IgD-negative memory B cell (primary cell): ENCODE data around the gene LDLRAD4. TPM values are rescaled to one million over a fixed set of nuclear protein-coding genes. Genes with fewer than 3 reads are reported as not detected.

ENCODE experiments used
- H3K27ac Mint-ChIP-seq, 3 donors: one replicate each; pipeline ENCODE4 v1.8.0; 2020 to 2022; ENCODE audit warnings: mild to moderate bottlenecking in 3 of 3, mixed read lengths in 3 of 3, moderate library complexity in 1 of 3
- H3K27me3 Mint-ChIP-seq: one replicate; pipeline ENCODE4 v1.8.0; 2021; ENCODE audit warnings: mixed read lengths
- H3K36me3 Mint-ChIP-seq: one replicate; pipeline ENCODE4 v1.8.0; 2020; ENCODE audit warnings: mild to moderate bottlenecking, mixed read lengths
- H3K4me1 Mint-ChIP-seq, 3 donors: one replicate each; pipeline ENCODE4 v1.8.0; 2020 to 2022; ENCODE audit warnings: mixed read lengths in 3 of 3, mild to moderate bottlenecking in 1 of 3
- H3K4me3 Mint-ChIP-seq, 4 donors: one replicate each; pipeline ENCODE4 v1.8.0; 2020 to 2022; ENCODE audit warnings: mild to moderate bottlenecking in 4 of 4, mixed read lengths in 4 of 4, moderate library complexity in 3 of 4
- H3K9me3 Mint-ChIP-seq, 3 donors: one replicate each; pipeline ENCODE4 v1.8.0; 2020 to 2021; ENCODE audit warnings: mixed read lengths in 3 of 3, mild to moderate bottlenecking in 1 of 3
- polyA plus RNA-seq: library from polyadenylated mRNA; unstranded; fragments of 300-500 nt; fragmentation: Illumina TruSeq; gene quantifications from one replicate; pipeline ENCODE4 v1.2.3, GENCODE V29; 2021

Gene LDLRAD4
- polyA plus RNA-seq, 1 donor from 2014 or later = 5.1 TPM

DNA sequence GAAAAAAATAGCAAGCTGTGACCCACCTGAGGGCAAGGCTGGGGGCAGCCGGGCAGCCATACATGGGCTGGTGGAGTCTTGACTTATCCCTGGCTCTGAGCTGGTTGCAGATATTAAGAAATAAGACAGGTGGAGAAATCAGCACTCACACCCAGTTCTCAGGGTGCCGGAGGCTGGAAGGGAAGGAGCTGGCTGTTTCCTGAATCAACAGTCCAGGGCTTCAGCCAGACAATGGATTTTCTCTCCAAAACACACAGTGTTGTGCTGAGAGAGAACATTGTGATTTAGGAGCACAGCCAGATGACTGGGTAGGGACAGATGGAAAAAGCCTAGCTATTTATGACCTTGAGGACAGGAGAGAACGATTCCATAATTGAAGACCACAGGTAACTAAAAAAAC, 208.8 kb downstream of the LDLRAD4 start:
- Mint-ChIP-seq H3K36me3 (no peaks in the 10 kb centered on the region), H3K4me3 (no peak overlapping the region), H3K27ac (no peak overlapping the region), H3K27me3 (peaks cover 7% of the 10 kb centered on the region), H3K9me3 (no peaks in the 10 kb centered on the region), H3K4me1 (peaks cover 0 to 2% (median 2%) of the 10 kb centered on the region in 3 donors)

DNA sequence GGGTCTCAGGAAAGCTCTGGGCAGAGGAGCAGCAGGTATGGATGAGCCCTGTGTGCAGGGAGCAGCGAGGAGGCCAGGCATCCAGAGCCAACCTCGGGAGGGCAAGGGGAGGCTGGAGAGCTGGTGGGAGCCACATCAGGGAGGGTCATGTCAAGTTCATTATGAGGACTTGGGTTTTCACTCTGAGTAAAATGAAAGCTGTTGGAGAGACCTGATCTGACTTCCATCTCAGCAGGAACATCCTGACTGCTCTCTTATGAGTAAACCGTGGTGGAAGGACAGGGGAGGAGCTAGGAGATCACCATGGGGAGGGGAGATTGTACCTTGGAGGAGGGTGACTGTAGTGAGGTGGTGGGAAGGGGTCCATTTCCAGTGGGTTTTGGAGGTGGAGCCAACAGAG, 209.8 kb downstream of the LDLRAD4 start:
- Mint-ChIP-seq H3K27me3 (peaks cover 5% of the 10 kb centered on the region), H3K36me3 (no peaks in the 10 kb centered on the region), H3K4me3 (no peak overlapping the region), H3K4me1 (peaks cover 0 to 2% (median 2%) of the 10 kb centered on the region in 3 donors), H3K27ac (no peak overlapping the region), H3K9me3 (no peaks in the 10 kb centered on the region)

DNA sequence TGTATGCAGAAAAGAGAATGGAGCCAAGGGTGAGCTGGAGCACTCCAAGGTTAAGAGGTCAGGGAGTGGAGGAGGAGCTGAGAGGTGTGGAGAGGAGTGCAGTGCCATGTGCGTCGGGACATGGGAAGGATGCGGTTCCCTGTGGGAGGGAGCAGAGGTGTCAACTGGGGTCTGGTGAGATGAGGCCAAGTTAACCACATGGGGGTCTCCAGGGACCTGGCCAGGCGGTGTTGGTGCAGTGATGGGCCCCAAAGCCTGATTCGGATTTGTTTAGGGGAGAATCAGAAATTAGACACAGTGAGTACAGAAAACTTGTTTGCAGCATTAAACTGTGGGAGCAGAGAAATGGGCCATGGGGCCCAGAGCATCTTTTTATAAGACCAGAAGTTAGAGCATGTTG, 210.5 kb downstream of the LDLRAD4 start:
- H3K27ac Mint-ChIP-seq = no peak overlapping the region
- no peaks in the 10 kb centered on the region for H3K9me3 Mint-ChIP-seq
- H3K36me3 Mint-ChIP-seq = no peaks in the 10 kb centered on the region
- H3K4me1 Mint-ChIP-seq = peaks cover 0 to 2% (median 2%) of the 10 kb centered on the region in 3 donors
- no peak overlapping the region for H3K4me3 Mint-ChIP-seq
- H3K27me3 Mint-ChIP-seq = peaks cover 5% of the 10 kb centered on the region

DNA sequence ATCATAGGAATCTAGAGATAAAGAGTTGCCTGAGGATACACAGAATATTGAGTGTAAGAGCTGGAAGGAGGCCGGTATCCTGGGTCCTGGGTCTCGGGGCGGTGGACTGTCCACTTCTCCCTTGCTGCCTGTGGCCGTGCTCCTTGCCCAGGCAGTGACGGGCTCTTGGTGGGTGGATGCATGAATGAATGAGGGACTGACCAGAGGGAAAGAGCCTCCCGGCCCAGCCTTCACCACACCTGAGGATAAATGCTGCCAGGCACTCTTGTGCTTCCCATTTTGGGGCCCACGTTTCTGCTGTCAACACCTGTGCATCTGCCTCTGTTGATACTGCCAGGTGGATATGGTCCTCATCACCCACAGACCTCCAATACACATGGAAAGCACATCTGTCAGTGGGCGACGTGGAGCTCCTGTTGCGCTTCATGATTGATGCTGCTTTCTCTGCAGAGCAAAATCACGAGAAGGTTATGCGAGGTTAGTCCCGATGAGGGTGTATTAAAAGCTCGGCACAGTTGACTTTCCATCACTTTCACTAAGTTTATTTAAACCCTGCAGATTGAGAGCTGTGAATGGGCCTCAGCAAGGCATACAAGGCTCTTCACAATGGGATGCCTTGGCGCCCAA, 211.4 kb downstream of the LDLRAD4 start:
- H3K36me3 Mint-ChIP-seq = no peaks in the 10 kb centered on the region
- H3K9me3 Mint-ChIP-seq = no peaks in the 10 kb centered on the region
- H3K27ac Mint-ChIP-seq = no peak overlapping the region
- no peak overlapping the region for H3K4me3 Mint-ChIP-seq
- peaks cover 0 to 2% (median 2%) of the 10 kb centered on the region in 3 donors for H3K4me1 Mint-ChIP-seq
- peaks cover 5% of the 10 kb centered on the region for H3K27me3 Mint-ChIP-seq

DNA sequence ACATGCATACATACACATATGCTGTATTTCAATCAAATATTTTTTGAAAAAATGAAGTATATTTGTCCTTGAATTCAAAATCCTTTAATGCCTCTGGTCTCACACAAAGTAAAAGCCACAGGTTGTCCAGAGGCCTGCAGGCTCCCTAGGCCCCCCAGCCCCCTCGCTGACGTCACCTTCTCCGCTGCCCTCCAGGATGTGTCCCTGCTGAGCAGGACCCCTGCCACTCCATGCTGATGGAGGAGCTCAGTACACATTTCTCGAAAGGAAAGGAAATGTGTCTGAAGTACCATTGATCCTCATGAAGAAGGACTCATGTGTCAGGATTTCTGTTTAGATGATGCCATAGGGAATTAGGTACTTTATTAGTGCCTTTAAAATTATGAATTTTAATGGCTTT, 212.1 kb downstream of the LDLRAD4 start:
- H3K9me3 Mint-ChIP-seq = no peaks in the 10 kb centered on the region
- peaks cover 5% of the 10 kb centered on the region for H3K27me3 Mint-ChIP-seq
- H3K27ac Mint-ChIP-seq = no peak overlapping the region
- no peaks in the 10 kb centered on the region for H3K36me3 Mint-ChIP-seq
- H3K4me3 Mint-ChIP-seq = no peak overlapping the region
- H3K4me1 Mint-ChIP-seq = peaks cover 0 to 2% (median 2%) of the 10 kb centered on the region in 3 donors

DNA sequence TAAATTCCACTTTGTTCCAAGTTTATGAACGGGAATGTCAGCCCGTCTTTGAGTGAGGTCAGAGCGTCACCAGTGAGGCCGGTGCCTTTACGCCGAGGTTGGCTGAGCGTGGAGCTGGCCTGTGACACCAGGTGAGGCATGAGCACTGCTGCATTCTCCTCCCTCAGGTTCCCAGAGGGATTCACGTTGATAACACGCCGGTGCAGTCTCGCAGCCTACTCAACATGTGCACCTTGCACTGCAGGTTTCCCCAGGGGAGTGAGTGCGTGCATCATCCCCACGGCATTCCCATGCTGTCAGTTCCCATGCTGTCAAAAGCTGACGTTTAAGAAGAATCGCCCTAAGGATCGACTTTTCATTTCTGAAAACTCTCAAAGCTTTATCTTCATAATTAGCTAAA, 213.3 kb downstream of the LDLRAD4 start:
- Mint-ChIP-seq H3K36me3 (no peaks in the 10 kb centered on the region), H3K4me3 (no peak overlapping the region), H3K27me3 (peaks cover 5% of the 10 kb centered on the region), H3K4me1 (peaks cover 0 to 2% (median 2%) of the 10 kb centered on the region in 3 donors), H3K27ac (no peak overlapping the region), H3K9me3 (peaks cover 0 to 1% (median 0%) of the 10 kb centered on the region in 3 donors)

DNA sequence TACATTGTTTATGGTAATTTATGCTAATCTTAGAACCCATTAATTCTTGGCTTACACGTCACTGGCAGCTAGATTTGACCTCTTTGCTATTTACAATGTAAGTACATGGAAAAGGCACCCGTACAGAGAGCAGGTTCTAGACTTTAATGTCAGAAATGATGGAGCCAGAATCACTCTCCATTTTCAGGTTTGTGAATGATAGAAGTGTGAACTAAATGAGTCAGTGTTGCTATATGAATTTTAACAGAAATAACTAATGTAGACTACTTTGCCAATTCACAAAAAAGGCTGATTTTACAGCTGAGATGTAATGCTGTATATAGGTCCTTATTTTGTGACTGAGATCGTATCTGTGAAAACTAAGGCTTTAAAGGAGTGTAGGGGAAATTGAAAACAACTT, 214.6 kb downstream of the LDLRAD4 start:
- Mint-ChIP-seq H3K4me3 (no peak overlapping the region), H3K36me3 (no peaks in the 10 kb centered on the region), H3K27ac (no peak overlapping the region), H3K27me3 (no peaks in the 10 kb centered on the region), H3K4me1 (peaks cover 2 to 7% (median 5%) of the 10 kb centered on the region in 3 donors), H3K9me3 (peaks cover 0 to 1% (median 0%) of the 10 kb centered on the region in 3 donors)

DNA sequence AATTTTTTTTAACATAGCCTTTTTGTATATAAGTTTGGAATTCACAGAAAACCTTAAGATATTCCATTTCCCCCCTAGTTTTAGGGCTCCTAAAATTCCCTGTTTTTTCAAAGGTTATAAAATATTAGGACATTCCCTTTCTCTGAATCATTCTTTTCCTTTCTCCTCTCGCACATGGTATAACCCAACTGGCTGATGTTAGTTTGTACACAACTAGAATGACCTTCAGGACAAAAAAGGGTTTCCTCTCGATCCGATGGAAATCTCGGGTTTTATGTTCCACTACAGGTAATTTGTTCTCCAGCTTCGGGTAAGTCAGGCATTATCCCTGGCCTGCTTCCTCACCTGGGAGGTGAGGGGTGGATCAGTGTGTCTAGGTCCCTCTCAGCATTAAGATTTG, 215.1 kb downstream of the LDLRAD4 start:
- H3K9me3 Mint-ChIP-seq = peaks cover 0 to 1% (median 0%) of the 10 kb centered on the region in 3 donors
- H3K4me1 Mint-ChIP-seq = peaks cover 7 to 11% (median 10%) of the 10 kb centered on the region in 3 donors
- H3K27ac Mint-ChIP-seq = peak overlapping the region in 1 of 3 donors; percentile 22
- no peak overlapping the region for H3K4me3 Mint-ChIP-seq
- H3K27me3 Mint-ChIP-seq = peaks cover 5% of the 10 kb centered on the region
- peaks cover 1% of the 10 kb centered on the region for H3K36me3 Mint-ChIP-seq

DNA sequence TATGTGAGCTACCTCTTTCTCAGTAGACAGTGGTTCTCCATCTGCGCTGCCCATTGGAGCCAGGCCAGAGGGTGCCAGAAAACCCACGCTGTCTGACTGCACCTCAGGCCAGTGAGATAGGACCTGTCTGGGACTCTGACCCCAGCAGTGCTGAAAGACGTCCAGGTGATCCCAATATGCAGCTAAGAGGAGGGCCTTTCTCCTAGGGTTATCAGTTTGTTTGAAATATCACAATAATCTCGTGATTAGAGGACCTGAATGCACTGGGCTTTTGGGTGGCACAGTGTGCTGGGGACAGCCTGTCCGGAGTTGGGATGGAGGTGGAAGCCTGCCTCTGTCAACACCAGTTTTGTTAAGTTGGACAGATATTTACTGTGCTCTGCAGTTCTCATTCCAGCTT, 216.3 kb downstream of the LDLRAD4 start:
- Mint-ChIP-seq H3K27ac (no peak overlapping the region), H3K36me3 (peaks cover 1% of the 10 kb centered on the region), H3K4me3 (no peak overlapping the region), H3K27me3 (peaks cover 6% of the 10 kb centered on the region), H3K4me1 (peaks cover 7 to 10% (median 9%) of the 10 kb centered on the region in 3 donors), H3K9me3 (peaks cover 0 to 1% (median 0%) of the 10 kb centered on the region in 3 donors)

DNA sequence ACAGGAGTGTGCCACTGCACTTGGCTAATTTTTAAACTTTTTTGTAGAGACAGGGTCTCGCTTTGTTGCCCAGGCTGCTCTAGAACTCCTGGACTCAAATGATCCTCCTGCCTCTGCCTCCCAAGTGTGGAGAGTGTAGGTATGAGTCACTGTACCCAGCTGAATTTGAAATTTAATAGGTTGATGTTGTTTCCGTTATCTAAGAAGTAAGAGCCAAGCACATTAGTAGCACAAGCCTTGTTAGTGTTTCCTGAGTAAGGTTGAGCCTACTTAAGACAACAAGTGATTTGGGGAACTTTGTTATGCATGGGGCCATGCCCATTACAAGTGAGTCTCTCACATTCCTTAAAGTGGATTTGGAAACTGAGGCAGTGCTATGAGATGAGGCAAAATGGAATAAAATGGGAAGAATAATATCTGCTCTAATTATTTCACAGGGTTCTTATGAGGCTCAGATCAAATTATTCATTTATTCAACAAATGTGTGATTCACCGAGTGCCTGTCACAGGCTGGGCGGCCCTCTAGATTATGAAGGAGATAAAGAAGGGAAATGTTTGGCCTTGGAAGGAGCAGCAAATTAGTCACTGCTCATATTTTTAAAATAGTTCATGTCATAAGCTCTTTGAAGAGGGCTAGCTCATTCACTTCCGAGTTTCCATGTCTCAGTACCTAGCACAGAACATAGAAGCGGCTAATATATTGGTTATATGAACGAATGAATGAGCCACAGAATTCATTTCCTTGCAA, 217.2 kb downstream of the LDLRAD4 start:
- Mint-ChIP-seq H3K27ac (no peak overlapping the region), H3K9me3 (peaks cover 0 to 1% (median 0%) of the 10 kb centered on the region in 3 donors), H3K36me3 (peaks cover 1% of the 10 kb centered on the region), H3K27me3 (peaks cover 6% of the 10 kb centered on the region), H3K4me3 (no peak overlapping the region), H3K4me1 (peaks cover 7 to 10% (median 9%) of the 10 kb centered on the region in 3 donors)

DNA sequence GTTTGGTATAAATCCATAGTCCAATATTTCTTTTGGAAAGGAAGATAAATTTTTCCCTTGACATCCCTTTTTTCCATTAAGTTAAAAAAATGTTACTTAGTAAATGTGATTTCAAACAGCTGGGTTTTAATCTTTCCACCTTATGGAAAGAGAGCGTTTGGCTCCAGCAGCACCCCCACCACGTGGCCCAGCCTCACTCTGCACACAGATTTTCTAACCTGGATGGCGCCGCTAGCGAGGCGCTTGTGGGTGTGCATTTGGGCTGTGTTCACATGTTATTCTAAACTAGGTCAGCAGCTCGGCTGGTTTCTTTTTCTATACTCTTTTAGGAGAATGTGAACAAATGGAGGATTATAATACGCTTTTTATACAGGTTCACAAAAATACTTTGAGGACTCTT, 218.0 kb downstream of the LDLRAD4 start:
- peaks cover 6% of the 10 kb centered on the region for H3K27me3 Mint-ChIP-seq
- no peak overlapping the region for H3K27ac Mint-ChIP-seq
- peaks cover 0 to 1% (median 0%) of the 10 kb centered on the region in 3 donors for H3K9me3 Mint-ChIP-seq
- peak overlapping the region in 1 of 4 donors; percentile 14 for H3K4me3 Mint-ChIP-seq
- peaks cover 7 to 10% (median 9%) of the 10 kb centered on the region in 3 donors for H3K4me1 Mint-ChIP-seq
- peaks cover 1% of the 10 kb centered on the region for H3K36me3 Mint-ChIP-seq

DNA sequence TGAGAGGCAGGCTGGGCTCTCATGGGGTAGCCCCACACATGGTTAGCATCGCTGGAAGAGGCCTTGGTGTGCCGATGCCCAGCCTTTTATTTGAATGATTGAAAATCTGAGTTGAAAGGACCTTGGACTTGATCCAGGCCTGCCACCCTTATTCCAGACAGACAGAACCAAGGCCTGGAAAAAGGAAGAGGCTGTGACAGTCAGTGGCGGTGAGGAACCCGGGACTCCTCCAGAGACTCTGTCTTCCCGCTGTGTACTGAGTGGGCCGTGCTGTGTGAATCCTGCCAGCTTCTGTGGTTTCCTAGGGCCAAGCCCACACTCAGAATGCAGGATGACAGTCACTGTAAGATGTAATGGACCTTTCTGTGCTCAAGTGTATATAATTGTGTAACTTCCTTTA, 218.5 kb downstream of the LDLRAD4 start:
- Mint-ChIP-seq H3K36me3 (peaks cover 1% of the 10 kb centered on the region), H3K9me3 (peaks cover 0 to 1% (median 0%) of the 10 kb centered on the region in 3 donors), H3K27me3 (peaks cover 6% of the 10 kb centered on the region), H3K4me1 (peaks cover 7 to 10% (median 9%) of the 10 kb centered on the region in 3 donors), H3K4me3 (no peak overlapping the region), H3K27ac (no peak overlapping the region)

DNA sequence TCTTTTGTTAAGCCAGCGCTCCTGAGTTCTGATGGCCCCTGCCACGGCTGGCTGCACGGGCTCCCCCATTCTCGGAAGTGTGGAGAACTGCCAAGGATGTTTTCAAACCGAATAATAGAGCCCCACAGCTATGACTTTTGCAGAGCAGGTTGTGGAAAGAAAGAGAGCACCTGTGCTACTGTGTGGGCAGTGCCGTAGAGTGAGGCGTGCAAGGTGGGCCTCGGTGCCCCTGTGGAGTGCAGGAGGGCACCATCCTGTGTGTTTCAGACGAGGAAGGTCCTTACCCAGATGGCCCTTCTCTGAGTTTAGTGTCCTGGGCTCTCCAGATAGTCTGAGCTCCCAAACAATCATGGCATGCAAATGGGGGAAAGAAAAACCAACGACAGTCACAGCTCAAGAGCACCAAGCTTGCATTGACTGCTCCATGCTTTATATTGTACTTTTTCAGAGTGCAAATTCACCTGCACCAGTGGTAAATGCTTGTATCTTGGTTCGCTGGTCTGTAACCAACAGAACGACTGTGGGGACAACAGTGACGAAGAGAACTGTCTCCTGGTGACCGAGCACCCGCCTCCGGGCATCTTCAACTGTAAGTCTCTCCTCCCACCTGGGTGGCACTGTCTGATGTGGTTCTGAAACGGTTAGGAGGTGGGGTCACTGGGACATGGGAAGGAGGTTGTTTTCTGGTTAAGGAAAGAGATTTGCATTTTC, 219.4 kb downstream of the LDLRAD4 start:
- peaks cover 0 to 1% (median 0%) of the 10 kb centered on the region in 3 donors for H3K9me3 Mint-ChIP-seq
- peaks cover 1% of the 10 kb centered on the region for H3K36me3 Mint-ChIP-seq
- H3K4me1 Mint-ChIP-seq = peaks cover 7 to 10% (median 9%) of the 10 kb centered on the region in 3 donors
- peaks cover 6% of the 10 kb centered on the region for H3K27me3 Mint-ChIP-seq
- peak overlapping the region in 1 of 4 donors; percentile 74 for H3K4me3 Mint-ChIP-seq
- peak overlapping the region in 1 of 3 donors; percentile 41 for H3K27ac Mint-ChIP-seq

DNA sequence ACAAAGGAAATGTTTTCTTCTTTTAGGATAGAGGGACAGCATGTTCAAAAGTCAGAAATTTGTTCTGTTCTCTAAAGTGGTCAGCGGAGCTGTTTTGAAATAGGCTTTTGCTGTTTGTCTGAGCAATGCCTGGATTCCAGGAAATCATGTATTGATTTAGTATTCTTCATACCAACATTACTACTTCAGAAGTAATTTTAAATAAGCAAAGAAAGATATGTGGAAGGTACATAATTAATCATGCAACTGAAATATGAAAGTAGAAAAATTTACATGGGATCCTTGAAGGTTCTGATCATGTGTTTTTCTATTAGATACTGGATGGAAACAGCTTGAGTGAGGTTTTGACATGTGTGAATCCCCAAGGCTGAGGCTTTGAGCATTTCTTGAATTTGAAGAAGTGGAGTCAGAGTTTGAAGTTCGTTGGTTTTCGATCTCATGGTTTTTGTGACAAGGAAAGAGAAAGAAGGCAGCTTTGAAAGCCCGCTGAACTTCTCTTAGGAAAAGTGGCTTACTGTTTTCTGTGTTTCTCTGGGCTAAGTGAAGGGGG, 220.0 kb downstream of the LDLRAD4 start:
- Mint-ChIP-seq H3K27ac (no peak overlapping the region), H3K4me1 (peaks cover 7 to 10% (median 9%) of the 10 kb centered on the region in 3 donors), H3K36me3 (peaks cover 1% of the 10 kb centered on the region), H3K9me3 (peaks cover 0 to 1% (median 0%) of the 10 kb centered on the region in 3 donors), H3K27me3 (peaks cover 6% of the 10 kb centered on the region), H3K4me3 (peak overlapping the region in 1 of 4 donors; percentile 74)

DNA sequence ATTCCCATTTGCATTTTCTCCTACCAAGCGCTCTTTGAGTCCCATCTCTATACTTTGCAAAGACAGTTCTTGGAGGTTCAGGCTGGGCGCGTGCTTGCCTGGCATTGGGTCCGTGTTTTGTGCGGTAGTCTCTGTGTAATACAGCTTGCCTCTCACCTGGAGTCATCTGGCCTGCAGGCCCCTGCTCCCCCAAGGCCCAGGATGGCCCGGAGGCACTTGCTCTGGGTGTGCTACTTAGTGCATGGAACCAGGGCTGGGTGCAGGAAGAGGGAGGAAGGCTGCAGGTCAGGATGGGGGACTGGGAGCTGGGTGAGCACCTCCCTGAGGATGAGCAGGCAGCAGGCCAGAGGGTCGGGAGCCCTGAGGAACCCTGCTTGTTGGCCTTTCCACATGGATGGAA, 220.9 kb downstream of the LDLRAD4 start:
- Mint-ChIP-seq H3K27ac (no peak overlapping the region), H3K27me3 (peaks cover 6% of the 10 kb centered on the region), H3K4me3 (no peak overlapping the region), H3K9me3 (peaks cover 0 to 1% (median 0%) of the 10 kb centered on the region in 3 donors), H3K36me3 (peaks cover 1% of the 10 kb centered on the region), H3K4me1 (peaks cover 7 to 10% (median 9%) of the 10 kb centered on the region in 3 donors)
